Measurements from ENCODE around the gene DCAF12L2.

DCAF12L2 gene

GRCh38 chrX:126164226-126164625 lies 1.9 kb downstream of the DCAF12L2 start:
- no peak for TF ChIP-seq CTCF (IDR thresholded peaks at IDR 0.05; ENCODE audit: low read depth, low read length)
- DNase-seq (ENCODE audit: extremely low read depth, low read depth) = no peak

GRCh38 chrX:126141014-126141413 lies 25.1 kb downstream of the DCAF12L2 start:
- TF ChIP-seq CTCF (IDR thresholded peaks at IDR 0.05; ENCODE audit: low read depth, low read length) = no peak
- DNase-seq (ENCODE audit: extremely low read depth, low read depth) = no peak

DNA sequence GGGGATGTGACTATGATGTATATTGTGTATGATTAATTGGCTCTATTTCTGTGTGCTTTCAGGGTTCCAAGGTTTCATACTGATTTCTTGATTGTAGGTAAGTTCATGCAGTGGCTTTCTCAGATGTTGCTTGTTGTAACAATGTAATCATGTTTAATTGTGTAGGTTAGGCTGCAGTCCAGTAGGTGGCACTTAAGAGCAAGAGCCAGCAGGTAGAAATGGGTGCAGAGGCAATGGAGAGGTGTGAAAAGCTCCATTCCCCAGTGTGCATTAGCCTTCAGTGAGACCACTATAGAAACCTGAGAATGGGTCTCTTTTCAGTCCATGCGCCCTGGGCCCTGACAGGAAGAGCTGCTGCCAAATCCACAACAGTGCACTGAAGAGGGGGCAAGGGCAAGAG lies 28.2 kb downstream of the DCAF12L2 start:
- no peak; the same call in 1 of the 2 replicates for TF ChIP-seq CTCF (IDR thresholded peaks at IDR 0.05; ENCODE audit: low read depth, low read length)
- DNase-seq (ENCODE audit: extremely low read depth, low read depth) = no peak

- no peak for DNase-seq (ENCODE audit: extremely low read depth, low read depth)
- no peak for TF ChIP-seq CTCF (IDR thresholded peaks at IDR 0.05; ENCODE audit: low read depth, low read length)
Observed at GRCh38 chrX:126124721-126125120, 41.4 kb downstream of the DCAF12L2 start.
